GM23338 (cell line): ENCODE measurements around the gene TENM3.

Source experiments
- CREB1 ChIP-seq: fragments of 250-450 bp; sonication (Bioruptor Pico); IDR thresholded peaks from 2 replicates; pipeline ENCODE4 v1.5.0; 2020; ENCODE audit warnings: low read depth, mild to moderate bottlenecking, moderate library complexity
- CTCF ChIP-seq, 2 experiments: fragments of 200-600 bp in 1 of 2; sonication (generic) in 1 of 2; conservative IDR thresholded peaks; 2 replicates each; pipeline versions ENCODE4 v1.5.1 to v1.6.1; 2016 to 2017; ENCODE audit warnings: antibody characterized with exemption in 2 of 2, low read depth in 2 of 2, mild to moderate bottlenecking in 2 of 2, moderate library complexity in 1 of 2
- EZH2 ChIP-seq: fragments of 200-600 bp; sonication (generic); IDR thresholded peaks from one replicate; pipeline ENCODE4 v1.8.0; 2017; ENCODE audit warnings: antibody characterized with exemption, mild to moderate bottlenecking, low read depth; ENCODE audit not compliant: unreplicated experiment
- EZH2phosphoT487 ChIP-seq: fragments of 200-600 bp; sonication (generic); IDR thresholded peaks from one replicate; pipeline ENCODE4 v1.8.1; 2018; ENCODE audit warnings: antibody characterized with exemption; ENCODE audit not compliant: unreplicated experiment
- POLR2AphosphoS5 ChIP-seq: IDR thresholded peaks from 2 replicates; pipeline ENCODE4 v1.6.1; 2016; ENCODE audit warnings: antibody characterized with exemption, low read depth
- REST ChIP-seq: IDR thresholded peaks from one replicate; pipeline ENCODE4 v1.6.1; 2018; ENCODE audit warnings: antibody characterized with exemption; ENCODE audit not compliant: unreplicated experiment
- STAT1 ChIP-seq: IDR thresholded peaks from one replicate; pipeline ENCODE4 v1.6.1; 2016; ENCODE audit warnings: antibody characterized with exemption; ENCODE audit not compliant: unreplicated experiment

- TF ChIP-seq EZH2 (no peak), CTCF (conservative IDR thresholded peaks at IDR 0.05; ENCODE audit: low read depth in 2 of 2) (peak; percentile 47 to 76), CREB1 (CRISPR knock-in tag) (no peak), STAT1 (no peak), POLR2AphosphoS5 (no peak), EZH2phosphoT487 (no peak), REST (no peak)
Observed at GRCh38 chr4:182478475-182478874, 235.3 kb downstream of the TENM3 start.
